GM18517 (cell line): ENCODE results near the gene GABRG1.

Experiments
- ATAC-seq: cut with Tn5 transposase; IDR thresholded peaks from one replicate; pipeline ENCODE4 v1.9.1; 2021; ENCODE audit warnings: mild to moderate bottlenecking, moderate library complexity; ENCODE audit not compliant: unreplicated experiment

The GABRG1 gene

DNA sequence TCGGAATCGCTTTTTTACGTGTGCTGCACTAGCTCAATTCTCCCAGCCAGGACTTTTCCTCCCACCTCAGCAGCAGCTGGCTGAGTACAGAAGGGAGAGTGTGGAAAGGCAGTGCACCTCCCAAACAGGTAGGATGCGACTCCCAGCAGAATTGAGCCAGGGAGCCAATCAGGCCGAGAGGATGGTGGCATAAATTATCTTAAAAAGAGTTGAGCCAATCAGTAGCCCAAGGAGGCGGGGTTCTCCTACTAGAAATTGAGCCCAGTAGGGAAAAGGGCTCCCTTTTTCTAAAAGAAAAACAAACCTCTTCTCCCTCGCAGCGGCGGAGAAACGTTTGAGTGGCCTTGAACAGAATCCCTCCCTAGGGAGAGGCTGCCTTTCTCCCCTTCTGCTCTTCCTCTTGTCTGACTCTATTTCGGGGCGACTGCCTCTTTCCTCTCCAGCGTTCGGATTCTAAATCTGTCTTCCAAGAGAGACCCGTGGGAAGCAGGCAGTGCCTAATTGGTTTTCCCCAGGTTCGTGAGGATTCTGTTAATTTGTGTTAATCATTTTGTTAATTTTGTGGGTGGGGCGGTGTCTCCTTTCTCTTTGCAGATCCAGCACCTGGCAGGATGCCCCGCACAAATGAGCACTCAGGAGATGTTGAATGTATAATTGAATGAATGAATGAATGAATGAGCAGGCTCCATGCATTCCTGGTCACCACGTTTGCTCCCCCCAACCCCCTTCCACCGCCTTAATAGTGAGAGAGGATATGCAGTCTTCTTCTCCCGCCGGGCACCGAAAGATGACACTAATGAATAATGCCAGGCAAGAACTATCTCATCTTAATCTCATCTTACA, at the start of gene GABRG1:
Gene GABRG1, minus strand, starts transcription at position 142 of the 843 bp plus-strand sequence. Its CDS starts 141 bp downstream, at position 1.
- no peak for ATAC-seq

GRCh38 chr4:46146993-46147392, 23.1 kb upstream of the GABRG1 start:
- no peak for ATAC-seq

GRCh38 chr4:46131498-46132057, 7.7 kb upstream of the GABRG1 start:
- ATAC-seq = no peak

- no peak for ATAC-seq
Measured at GRCh38 chr4:46124773-46125413, 1.0 kb upstream of the GABRG1 start.

GRCh38 chr4:46081674-46082073, 42.2 kb downstream of the GABRG1 start:
- ATAC-seq = no peak

GRCh38 chr4:46081248-46081647, 42.6 kb downstream of the GABRG1 start:
- no peak for ATAC-seq

GRCh38 chr4:46073778-46074177, 50.1 kb downstream of the GABRG1 start:
- ATAC-seq = no peak

GRCh38 chr4:46051392-46051791, 72.5 kb downstream of the GABRG1 start:
- ATAC-seq = no peak

DNA sequence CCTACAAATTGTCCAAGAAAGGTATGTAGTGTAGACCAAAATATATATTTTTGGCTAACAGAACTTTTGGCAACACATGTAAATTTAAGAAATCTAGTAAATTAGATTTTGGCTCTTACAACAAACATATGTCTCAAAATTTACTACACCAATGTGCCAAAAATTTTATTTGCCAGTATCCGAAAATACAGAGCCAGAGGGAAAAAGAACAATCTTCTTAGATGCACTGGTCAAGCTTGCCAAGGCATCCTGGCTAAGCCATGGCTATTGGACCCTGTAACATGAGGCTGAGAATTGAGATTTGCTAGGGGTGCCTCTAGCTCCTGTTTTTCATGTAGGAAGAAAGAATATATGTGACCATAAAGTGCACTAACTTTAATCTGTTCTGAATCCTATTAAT, 91.8 kb downstream of the GABRG1 start:
- ATAC-seq = no peak

GRCh38 chr4:46016306-46016705, 107.5 kb downstream of the GABRG1 start:
- no peak for ATAC-seq

GRCh38 chr4:45992728-45993127, 131.1 kb downstream of the GABRG1 start:
- no peak for ATAC-seq

DNA sequence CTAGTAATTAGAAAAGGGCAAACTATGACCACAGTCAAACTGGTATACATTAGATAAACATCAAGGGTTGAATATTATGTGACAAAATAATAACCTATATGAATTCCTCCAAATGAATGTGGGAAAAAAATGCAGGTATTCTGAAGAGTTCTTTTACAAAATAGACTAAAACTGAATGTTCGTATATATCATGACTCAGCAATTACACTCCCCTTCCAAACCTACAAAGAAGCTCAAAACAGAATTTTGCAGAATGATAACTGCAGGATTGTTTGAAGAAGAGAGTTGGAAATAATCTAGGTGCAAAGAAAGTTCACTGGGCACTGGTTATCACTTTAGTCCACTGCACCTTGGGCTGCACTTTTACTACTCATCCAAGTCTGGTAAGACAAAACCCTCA, 134.1 kb downstream of the GABRG1 start:
- ATAC-seq = no peak

GRCh38 chr4:45987858-45988257, 136.0 kb downstream of the GABRG1 start:
- ATAC-seq = no peak
